OCI-LY1 (cell line): ENCODE measurements around the gene CACFD1.

ENCODE experiments used
- CTCF ChIP-seq: fragments of 200-600 bp; sonication (generic), shearing (Covaris generic); IDR thresholded peaks from 2 replicates; pipeline ENCODE4 v1.5.1; 2017; ENCODE audit warnings: mild to moderate bottlenecking, antibody characterized with exemption, low read length, moderate library complexity, mixed read lengths
- EZH2 ChIP-seq: fragments of 200-600 bp; sonication (generic), shearing (Covaris generic); IDR thresholded peaks from 2 replicates; pipeline ENCODE4 v1.8.0; 2017; ENCODE audit warnings: borderline replicate concordance, mixed run types, mild to moderate bottlenecking, antibody characterized with exemption, low read length, moderate library complexity, mixed read lengths

- TF ChIP-seq CTCF = no peak
- TF ChIP-seq EZH2 = no peak
Measured at GRCh38 chr9:133472753-133473378, 13.1 kb downstream of the CACFD1 start.
